NB4 (cell line): ENCODE data around the gene ZNF827.

Source experiments
- DNase-seq: peaks from one replicate; pipeline ENCODE4 v3.0.0; 2010; ENCODE audit warnings: low read depth
- H3K4me3 ChIP-seq: one replicate; pipeline ENCODE4 v1.5.1; 2011; ENCODE audit warnings: mild to moderate bottlenecking, low read depth, low read length, moderate library complexity
- CTCF ChIP-seq: IDR thresholded peaks from one replicate; pipeline ENCODE4 v1.5.1; 2012; ENCODE audit warnings: low read depth, low read length
- MAX ChIP-seq: IDR thresholded peaks from 2 replicates; pipeline ENCODE4 v1.6.1; 2011; ENCODE audit warnings: low read depth, low read length
- MYC ChIP-seq: IDR thresholded peaks from 2 replicates; pipeline ENCODE4 v1.6.1; 2011; ENCODE audit warnings: low read depth, low read length
- POLR2A ChIP-seq: IDR thresholded peaks from 2 replicates; pipeline ENCODE4 v1.6.1; 2011; ENCODE audit warnings: mild to moderate bottlenecking; ENCODE audit not compliant: insufficient read length; ENCODE audit errors: extremely low read depth

ZNF827 gene

GRCh38 chr4:145830699-145831098 lies 107.9 kb downstream of the ZNF827 start:
- TF ChIP-seq MAX, result no peak
- no peak for TF ChIP-seq CTCF
- H3K4me3 ChIP-seq, result no peak overlapping the region
- DNase-seq, result peak; percentile 36

- DNase-seq, result no peak
- H3K4me3 ChIP-seq, result no peak overlapping the region
- TF ChIP-seq MAX (no peak), CTCF (no peak), MYC (no peak), POLR2A (no peak)
Observed at GRCh38 chr4:145829629-145830395, 108.8 kb downstream of the ZNF827 start.

GRCh38 chr4:145828802-145829485 lies 109.7 kb downstream of the ZNF827 start:
- TF ChIP-seq CTCF (no peak), MAX (no peak)
- H3K4me3 ChIP-seq, result no peak overlapping the region
- no peak for DNase-seq

GRCh38 chr4:145827885-145828284 lies 110.7 kb downstream of the ZNF827 start:
- DNase-seq, result no peak
- no peak overlapping the region for H3K4me3 ChIP-seq
- TF ChIP-seq POLR2A, result no peak
- TF ChIP-seq CTCF, result no peak
- TF ChIP-seq MYC, result no peak
- TF ChIP-seq MAX, result no peak

GRCh38 chr4:145825255-145825654 lies 113.4 kb downstream of the ZNF827 start:
- H3K4me3 ChIP-seq, result no peak overlapping the region
- DNase-seq, result no peak
- no peak for TF ChIP-seq POLR2A
- no peak for TF ChIP-seq MYC

- TF ChIP-seq MAX (no peak), POLR2A (no peak), CTCF (no peak), MYC (no peak)
- DNase-seq, result no peak
Observed at GRCh38 chr4:145824463-145824862, 114.2 kb downstream of the ZNF827 start.

More at GRCh38 chr4:145824463-145824862, 114.2 kb downstream of the ZNF827 start:
- H3K4me3 ChIP-seq, result no peak overlapping the region
